Measurements from ENCODE around the gene IL20RA.

IL20RA gene

DNA sequence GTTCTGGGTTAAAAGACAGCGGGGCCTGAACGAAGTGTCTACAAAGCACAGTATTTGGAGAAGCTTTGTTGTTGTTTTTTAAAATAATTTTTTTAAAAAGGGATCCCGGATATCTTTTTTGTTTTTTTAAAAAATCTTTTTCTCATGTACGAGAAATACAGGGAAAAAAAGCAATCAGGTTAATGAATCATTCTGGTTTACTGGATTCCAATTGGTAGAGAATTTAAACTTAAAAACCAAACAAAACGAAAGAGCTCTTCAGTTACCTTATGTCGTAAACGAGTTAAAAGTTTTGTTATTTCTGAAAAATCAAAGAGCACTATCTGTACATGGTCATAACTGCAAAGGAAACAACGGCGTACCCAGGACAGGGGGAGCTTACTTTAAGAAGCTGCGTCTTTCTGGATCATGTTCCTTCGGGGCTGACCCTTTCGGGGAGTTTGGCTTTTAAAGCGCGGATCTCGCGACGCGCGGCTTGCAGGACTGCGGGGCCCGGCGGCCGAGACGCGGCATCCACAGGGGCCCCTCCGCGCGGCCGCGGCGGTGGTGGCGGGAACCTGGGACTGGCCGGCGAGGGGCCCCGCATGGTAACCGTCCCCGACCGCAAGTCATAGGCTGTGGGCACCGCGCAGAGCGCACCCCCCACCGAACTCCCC is 927 bp downstream of the IL20RA start:
- no peak for DNase-seq

DNA sequence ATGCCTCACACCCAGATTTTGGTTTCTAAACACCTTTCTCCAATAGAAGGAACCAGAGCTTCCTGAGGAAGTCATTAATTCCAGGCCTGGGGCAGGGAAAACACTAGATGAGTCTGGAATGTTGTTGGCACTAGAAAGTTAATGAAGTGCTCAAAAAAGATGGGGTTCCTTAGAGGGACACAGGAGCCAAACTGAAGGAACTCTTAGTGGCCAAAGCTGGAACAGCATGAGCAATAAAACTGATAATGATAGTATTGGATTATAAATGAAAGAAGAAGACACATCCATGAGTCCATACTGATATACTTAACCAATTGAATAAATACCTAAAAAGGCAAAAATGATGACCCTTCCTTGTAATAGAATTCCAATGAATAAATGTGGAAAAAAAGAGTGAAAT is 4.4 kb downstream of the IL20RA start:
- DNase-seq, result no peak

DNA sequence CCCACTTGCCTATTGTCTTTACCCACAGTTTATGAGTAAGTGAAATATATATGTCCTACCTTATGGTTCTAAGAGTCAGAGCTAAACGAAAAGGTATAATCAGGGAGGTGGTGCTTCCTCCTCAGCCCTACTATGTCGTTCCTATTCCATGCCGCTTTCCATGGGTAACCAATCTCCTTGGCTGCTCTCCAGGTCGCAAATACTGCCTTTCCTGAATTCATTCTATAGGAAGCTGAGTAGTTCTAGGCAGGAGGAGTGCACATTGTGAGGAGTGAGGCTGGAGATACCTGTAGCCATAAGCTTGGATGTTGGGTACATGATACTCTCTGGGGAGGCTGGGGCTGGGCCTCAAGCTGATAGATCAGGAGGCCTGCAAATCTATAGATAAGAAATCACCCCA is 5.8 kb downstream of the IL20RA start:
- DNase-seq, result no peak

DNA sequence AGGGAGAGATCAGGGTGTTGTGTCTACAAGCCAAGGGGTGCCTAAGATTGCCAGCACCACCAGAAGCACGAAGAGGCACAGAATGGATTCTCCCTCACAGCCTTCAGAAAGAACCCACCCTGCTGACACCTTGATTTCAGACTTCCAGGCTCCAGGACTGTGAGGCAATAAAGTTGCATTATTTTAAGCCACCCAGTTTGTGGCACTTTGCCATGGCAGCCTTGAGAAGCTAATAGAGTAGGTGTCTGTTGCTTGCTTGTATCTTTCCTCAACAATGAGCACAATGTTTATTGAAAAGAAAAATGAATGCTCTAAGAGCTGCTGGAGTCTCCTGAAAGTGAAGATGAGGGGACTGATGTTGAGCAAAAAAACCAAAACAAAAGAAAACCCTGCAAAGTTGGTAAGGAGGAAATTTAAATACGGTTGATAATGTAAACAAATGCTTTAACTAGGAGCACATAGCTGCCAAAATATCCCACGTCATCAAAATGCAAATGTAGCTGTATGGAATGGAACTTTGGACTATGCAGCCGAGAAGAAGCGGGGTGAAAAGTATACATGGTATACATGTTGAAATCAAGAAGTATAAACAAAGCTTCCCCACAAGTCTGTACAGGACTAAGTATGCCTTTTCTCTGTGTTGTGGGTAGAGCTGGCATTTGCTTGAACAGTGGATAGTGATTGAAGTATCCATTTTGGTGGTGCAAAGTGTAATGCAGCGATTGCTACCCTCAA is 8.0 kb downstream of the IL20RA start:
- no peak for DNase-seq

DNA sequence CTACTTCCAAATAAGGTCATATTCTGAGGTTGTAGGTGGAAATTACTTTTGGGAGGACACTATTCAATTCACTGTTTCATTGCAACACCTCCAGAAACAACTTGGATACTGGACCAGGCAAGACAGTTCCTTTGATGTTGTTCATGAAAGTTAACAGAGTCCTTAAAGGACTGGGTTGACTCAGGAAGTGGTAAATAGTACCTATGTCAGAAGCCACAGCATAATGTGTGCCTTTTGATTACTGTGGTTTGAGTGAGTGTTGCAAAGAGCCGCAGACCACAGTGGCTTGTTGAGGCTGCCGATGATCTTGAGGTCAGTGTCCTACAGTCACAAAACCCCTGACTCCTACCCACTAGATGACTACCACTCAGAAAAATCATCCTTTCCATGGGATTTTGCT is 10.9 kb downstream of the IL20RA start:
- DNase-seq, result no peak

DNA sequence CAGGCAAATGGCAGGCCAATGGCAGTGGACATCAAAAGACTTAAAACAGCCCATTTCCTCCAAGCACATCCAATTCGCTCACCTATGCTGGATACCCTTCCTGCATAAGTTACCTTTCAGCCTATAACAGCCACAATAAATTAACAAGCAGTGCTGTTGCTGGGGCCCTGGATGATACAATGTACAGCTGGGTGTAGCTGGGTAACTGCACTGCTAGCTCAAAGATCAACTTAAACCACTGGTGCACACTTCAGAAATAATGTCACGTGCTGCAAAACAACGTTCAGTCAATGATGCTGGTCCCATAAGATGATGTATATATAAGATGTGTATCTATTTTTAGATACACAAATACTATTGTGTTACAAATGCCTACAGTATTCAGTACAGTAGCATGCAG is 13.6 kb downstream of the IL20RA start:
- DNase-seq, result no peak

DNA sequence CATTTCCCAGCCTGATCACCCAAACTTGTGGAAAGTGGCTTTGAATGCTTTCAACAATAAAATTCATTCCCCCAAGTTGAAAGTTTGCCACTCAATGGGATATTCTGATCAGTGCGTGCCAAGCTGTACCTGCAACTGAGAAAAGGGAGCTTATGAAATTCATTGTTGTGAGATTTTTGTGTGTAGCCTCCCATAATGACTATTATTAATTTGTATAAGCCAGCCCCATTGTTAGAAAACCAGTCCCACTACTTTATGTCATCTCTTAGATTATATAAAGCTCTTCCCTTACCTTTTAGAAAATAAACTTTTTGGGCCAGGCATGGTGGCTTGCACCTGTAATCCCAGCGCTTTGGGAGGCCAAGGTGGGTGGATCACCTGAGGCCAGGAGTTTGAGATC is 15.9 kb downstream of the IL20RA start:
- DNase-seq, result no peak

DNA sequence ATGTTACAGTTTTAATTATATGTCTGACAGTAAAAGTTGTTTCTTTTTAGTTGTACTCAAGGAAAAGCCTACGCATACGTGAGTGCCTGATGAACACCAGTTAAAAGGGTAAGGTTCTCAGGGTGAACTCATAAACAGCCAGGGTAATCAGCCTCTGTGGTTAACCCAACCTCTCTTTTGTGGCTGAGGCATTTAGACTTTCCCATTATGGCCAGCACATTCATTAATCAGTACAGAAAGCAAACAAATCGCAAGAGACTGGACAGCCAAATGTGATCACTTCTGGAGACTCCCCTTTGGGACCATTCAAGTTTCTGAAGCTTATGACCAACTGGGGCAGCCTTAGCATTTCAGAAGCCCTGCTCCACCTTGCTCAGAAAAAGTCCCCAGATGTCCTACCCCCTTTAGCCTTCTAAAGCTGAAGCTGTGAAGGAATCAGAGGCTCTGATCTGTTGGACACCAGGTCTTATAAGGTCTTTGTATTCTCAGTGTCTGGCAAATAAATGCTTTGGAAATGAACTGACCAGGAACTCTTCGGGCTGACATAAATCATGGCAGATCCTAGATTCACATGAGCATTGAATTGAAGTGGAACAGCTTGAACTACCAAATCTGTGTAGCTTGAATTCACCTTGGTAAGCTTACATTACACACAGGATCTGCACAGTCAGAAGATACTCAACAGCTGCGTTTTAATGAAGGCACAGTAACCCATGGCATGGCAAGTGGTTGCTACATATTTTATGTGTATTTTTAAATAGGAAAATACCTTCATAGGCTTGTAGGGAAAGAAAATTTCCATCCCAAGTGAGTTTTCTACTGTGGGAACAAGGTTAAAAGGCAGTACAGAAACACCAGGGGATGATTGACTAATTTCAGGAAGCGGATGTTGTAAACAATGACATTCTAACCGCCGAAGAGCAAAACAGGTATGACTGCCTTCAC is 18.7 kb downstream of the IL20RA start:
- DNase-seq, result no peak

DNA sequence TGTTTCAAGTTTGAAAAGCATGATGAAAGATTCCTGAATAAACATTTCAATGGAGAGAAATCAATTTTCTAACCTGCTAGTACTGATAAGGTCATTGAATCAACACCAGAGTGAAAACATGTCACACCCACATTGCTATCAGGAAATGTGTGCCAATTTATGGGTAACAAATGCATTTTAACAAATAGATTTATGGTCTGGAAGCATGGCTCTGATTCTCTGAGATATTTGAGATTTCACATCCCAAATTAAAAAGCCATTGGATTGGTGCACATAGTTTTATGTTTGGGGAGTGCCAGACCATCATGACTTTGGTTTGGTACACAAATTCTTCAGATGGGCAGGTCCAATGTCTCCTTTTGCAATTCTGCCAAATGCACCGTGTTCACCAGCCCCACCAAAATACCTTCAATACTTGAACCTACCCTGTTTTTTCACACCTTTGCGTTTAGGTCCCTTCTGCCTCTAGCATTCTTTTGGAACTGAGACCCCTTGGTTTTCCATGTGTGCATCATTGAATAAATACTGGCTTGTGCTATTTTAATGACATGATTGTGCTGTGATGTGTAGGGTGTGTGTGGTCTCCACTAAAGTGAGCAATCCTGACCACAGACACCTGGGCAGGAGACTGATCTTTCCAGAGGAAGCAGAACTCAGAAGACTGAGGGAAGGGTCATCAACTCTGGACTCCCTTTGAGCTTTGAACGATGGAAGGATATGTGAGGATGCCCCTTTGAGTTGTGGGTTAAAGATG is 20.4 kb downstream of the IL20RA start:
- DNase-seq, result no peak

DNA sequence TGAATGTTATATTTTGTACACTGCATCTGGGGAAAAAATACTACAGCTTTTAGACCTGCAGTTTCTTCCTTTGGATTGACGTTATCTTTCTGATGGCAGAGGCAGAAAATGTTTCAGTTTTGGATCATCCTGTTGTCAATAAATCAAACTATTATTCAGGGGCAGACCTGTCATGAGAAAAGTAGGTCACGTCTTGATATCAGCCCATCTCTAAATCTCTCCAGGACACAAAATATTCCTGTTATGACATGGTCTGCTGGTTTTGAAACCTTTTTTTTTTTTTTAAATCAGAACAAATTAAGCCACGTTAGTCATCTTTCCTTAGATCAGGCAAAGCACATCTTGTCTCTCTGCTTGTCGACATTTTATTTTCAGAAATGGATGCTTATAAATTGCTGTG is 24.0 kb downstream of the IL20RA start:
- DNase-seq, result no peak

DNA sequence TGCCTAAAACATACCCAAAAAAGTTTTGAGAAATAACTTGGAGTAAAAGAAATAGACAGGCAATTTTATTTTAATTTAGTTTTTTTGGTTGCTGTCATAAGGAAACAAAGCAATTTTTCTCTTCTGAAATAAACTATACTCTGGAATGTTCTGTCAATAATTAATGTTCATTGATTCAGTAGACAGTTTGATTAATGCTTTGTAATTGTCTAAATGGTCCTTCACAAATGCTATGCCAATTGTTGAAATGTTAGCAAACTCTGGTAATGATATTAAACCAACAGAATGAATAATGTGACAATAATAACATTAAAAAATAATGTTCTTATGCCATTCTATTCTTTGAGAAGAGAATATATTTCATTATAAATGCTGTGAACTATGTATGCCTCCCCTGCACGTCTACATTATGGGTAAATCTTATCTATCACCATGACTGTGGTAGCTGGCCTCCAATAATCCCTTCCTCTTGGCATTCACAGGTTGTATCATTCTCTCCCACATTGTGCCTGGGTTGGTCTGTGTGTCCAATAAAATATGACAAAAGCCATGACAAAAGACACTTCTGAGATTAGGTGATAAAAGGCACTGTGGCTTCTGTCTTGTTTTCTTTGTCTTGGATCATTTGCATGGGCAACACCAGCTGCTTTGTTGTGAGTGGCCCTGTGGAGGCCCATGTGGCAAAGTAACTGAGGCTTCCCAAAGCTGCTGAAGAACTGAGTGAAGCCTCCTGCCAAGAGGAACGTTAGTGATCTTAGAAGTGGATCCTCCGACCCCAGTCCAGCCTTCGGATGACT is 25.1 kb downstream of the IL20RA start:
- DNase-seq, result no peak

DNA sequence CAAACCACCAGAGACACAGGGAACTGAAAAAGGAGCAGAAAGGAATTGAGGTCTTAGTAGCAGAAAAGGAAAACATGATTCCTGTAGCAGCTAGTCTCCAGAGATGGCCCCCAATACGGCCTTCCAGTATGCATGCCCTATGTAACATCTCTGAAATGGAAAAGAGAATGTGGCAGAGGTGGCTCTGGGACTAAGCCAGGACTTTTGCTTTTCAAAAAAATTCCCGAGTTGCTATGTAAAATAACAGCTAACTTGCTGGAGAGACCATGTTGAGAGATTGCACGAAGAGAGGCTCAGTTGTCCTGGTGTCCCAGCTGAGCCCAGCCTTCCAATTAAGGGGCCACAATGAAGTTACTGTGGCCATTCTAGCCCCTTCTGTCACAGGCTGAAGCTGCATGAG is 27.7 kb downstream of the IL20RA start:
- no peak for DNase-seq

DNA sequence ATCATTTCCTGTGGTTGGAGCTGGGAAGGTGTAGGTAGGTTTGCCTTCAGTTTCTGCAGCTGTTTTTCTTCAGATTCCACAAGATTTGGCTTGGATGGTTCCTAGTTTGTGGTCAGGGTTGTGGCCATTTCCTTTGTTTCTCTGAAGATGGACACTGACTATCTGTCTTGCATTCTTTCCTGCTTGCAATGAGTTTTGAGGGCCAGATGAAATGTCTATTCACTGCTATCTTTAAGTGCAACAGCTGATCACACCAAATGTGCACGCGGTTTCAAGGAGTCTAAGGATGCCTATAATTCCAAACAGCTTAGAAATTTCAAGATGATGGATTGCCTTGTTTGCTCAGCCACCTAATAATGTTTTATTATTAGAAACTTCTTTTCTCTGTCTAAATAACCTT is 28.4 kb downstream of the IL20RA start:
- DNase-seq, result no peak

DNA sequence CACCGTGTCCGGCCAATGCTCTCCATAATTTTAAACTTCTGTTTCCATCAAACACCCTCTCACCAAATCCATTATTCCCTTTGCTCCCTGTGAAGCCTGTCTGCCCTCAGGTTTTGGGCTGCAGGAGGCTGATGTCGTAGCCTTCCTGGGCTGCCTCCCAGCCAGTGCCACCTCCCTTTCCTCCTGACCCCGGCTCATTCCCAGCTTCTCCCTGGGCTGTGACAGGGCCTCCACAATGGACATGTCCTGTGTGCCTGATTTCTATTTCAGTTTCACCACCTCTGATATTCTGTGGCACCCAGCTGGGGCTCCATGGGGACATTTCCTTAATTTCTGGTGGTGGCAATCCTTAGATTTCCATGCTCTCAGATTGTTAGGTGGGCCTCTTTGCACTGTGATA is 28.8 kb downstream of the IL20RA start:
- no peak for DNase-seq

DNA sequence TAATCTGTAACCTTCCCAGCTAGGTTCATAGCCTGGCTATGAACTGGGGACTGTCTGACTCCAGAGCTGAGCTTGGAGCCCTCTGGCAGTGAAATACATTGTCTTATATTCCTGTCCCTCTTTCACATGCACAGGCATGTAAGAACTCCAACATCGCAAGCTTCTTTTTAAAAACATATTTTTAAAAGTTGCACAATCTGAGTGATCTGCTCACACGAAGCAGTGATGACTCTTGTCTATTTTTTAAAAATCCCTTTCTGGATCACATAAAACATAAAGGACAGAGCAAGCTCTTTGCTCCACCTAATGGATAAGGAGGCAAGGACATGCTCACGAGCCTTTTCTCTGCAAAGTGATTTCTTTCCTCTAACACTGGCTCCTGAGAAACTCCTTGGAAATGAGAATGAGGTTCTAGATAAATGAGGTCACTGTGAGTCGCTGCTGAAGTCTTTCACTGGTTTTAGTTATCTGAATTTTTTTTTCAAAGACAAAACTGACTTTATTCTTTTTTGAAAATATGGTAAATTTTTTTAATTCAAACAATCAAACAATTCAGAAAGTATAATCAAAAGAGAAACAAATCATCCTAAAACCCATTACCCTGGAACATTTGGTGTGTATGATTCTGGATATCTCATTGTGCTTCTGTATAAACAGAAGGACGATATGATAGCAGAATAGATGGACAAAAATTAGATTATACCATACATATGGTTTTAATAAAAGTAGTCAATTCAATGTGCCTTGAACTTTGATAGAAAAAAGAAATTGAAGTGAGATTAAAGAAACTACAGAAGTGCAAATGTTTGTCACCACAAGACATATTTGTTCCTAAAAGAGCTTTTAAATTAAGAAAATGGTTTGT is 30.8 kb downstream of the IL20RA start:
- no peak for DNase-seq

DNA sequence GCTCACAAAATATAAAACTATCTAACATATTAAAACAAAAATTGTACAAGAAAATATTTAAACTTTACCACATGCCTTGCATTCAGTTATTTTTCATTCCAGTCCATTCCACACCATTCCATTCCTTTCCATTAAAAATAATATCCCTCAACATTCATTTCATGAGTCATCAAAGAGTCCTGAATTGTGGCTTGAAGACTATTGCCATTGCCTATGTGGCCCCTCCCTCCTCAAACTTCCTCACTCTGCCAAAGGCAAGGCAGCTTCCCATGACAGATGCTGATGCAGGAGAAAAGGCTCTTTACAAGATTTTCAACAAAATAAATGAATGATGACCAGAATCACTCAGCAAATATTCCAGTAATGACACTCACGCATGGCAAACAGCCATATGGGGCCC is 31.7 kb downstream of the IL20RA start:
- no peak for DNase-seq

DNA sequence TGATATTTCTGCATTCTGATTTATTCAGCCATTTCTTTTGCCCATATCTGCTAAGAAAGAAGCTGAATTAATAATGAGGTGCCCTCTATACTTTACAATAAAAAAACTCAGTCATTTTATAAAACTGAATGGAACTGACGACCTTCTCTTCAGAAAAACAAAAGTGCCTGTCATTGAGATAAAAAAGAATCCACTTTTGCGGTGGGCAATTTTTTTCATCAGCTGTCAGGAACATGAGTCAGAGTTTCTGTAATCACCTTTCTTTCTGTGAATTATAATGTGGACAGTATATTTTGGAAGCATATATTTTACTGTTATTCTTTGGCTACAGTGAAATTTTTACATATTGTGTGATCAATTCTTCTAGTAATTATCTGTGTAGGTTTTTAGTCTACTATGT is 33.4 kb downstream of the IL20RA start:
- no peak for DNase-seq

DNA sequence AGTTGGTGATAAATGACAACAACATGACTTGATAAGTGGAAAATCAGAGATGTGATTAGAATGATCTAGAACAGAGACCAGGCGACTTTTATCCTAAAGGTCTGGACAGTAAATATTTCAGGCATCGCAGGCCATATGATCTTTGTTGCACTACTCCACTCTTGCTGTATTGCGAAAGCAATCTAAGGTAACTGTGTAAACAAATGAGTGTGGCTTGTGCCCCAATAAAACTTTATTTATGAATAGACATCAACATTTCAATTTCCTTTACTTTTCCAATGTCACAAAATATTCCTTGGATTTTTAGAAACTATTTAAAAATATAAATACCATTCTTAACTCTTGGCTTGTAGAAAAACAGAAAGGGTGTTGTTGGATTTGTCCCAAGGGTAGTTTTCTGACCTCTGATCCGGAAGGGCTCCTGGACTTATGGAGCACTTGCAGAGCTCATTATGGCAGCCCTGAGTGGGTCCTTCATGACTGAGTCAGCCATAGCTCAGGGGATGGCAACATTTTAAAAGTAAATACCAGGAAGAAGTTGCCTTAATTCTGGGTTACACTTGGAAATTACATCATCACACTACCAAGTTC is 34.5 kb downstream of the IL20RA start:
- DNase-seq, result no peak

DNA sequence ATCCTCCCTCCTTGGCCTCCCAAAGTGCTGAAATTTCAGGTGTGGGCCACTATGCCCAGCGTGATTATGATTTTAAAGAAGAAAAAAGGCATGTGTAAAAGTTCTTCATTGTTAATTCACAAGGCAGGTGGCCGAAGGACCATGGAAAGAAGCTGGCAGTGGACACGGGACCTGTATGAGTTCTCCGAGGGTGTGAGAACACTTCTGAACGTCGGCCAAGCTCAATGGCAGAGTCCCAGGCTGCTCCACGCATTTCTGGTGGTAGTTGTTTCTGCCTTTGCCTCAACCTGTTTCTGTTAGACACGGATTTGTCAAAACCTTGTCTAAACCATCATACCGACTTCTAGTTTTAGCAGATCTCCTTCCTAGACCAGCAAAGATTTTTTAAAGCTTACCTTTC is 36.6 kb downstream of the IL20RA start:
- no peak for DNase-seq

DNA sequence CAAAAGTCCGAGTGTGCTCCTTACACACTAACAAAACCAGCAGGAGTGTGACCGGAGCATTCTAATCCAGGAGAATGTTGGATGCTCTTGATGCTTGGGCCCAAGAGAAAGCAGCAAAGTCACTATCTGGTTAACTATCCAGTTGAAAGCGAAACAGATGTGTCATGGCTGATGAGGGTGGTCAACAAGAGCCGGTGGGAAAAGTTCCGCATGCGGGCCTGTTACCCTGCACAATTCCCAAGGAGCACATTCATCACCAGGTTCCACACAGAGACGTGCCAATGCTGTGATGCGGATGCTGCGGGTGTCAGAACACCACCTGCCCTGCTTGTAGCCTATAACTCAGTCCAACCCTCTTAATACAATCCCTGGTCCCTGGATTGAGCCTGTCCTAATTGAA is 38.7 kb downstream of the IL20RA start:
- no peak for DNase-seq

DNA sequence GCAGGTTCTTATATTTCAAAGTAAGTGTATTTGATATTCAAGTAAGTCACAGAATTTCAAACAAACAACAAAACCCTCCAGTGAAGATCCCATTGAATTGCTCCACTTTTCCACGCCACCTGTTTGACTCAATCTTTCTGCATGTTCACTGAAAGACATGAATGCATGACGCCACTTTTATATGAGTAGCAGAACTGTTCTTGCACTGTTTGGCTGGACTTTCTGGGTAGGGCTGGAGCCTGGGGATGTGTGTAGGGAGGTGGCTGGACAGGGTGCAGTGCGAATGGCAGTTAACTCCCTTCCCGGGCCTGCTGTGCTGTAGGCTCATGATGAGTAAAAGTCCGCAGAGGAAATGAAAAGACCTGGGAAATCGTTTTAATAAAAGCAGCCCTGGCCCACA is 39.7 kb downstream of the IL20RA start:
- DNase-seq, result no peak

Measured in cerebellar nuclear complex (tissue), 1 donor.